ENCODE data around the gene WNT9A.

WNT9A gene

GRCh38 chr1:227938276-227938675 lies 9.5 kb downstream of the WNT9A start:
- no peaks in the 10 kb centered on the region for H3K4me1 ChIP-seq (ENCODE audit: low read length)
- H3K9me3 ChIP-seq (replicated peaks; ENCODE audit: insufficient read depth, low read length) = no peaks in the 10 kb centered on the region
- DNase-seq = no peak
- no peaks in the 10 kb centered on the region for H3K9me2 ChIP-seq (replicated peaks; ENCODE audit: insufficient read depth, low read length)
- no peaks in the 10 kb centered on the region for H4K20me1 ChIP-seq (ENCODE audit: insufficient read depth, low read length)
- peaks cover 21% of the 10 kb centered on the region; the same call in 1 of the 2 replicates for H3K27me3 ChIP-seq (replicated peaks; ENCODE audit: insufficient read depth, low read length)
- H3K9ac ChIP-seq (ENCODE audit: low read length) = no peak overlapping the region
- H3K4me3 ChIP-seq (ENCODE audit: low read length) = no peak overlapping the region
- H2AFZ ChIP-seq (ENCODE audit: low read length) = no peak overlapping the region
- TF ChIP-seq EZH2 (optimal IDR thresholded peaks at IDR 0.05; ENCODE audit: low read depth, low read length) = no peak
- no peak for TF ChIP-seq EZH2phosphoT487 (IDR thresholded peaks at IDR 0.05; ENCODE audit: low read length)
- TF ChIP-seq CTCF (IDR thresholded peaks at IDR 0.05; ENCODE audit: low read length) = no peak
- H3K27ac ChIP-seq (ENCODE audit: low read length) = no peak overlapping the region
- H3K4me2 ChIP-seq (ENCODE audit: low read depth, low read length) = no peak overlapping the region
- no peaks in the 10 kb centered on the region for H3F3A ChIP-seq (ENCODE audit: insufficient read depth, low read length)
- H3K79me2 ChIP-seq (ENCODE audit: low read length) = no peaks in the 10 kb centered on the region
- no peaks in the 10 kb centered on the region for H3K36me3 ChIP-seq (replicated peaks; ENCODE audit: insufficient read depth, low read length)

GRCh38 chr1:227937838-227938145 lies 9.9 kb downstream of the WNT9A start:
- no peak overlapping the region for H2AFZ ChIP-seq (ENCODE audit: low read length)
- no peaks in the 10 kb centered on the region for H3K9me2 ChIP-seq (replicated peaks; ENCODE audit: insufficient read depth, low read length)
- H3K36me3 ChIP-seq (replicated peaks; ENCODE audit: insufficient read depth, low read length) = no peaks in the 10 kb centered on the region
- H3K9me3 ChIP-seq (replicated peaks; ENCODE audit: insufficient read depth, low read length) = no peaks in the 10 kb centered on the region
- H3K79me2 ChIP-seq (ENCODE audit: low read length) = no peaks in the 10 kb centered on the region
- H3K4me1 ChIP-seq (ENCODE audit: low read length) = no peaks in the 10 kb centered on the region
- H3K27me3 ChIP-seq (replicated peaks; ENCODE audit: insufficient read depth, low read length) = peaks cover 21% of the 10 kb centered on the region; the same call in 1 of the 2 replicates
- no peak overlapping the region for H3K9ac ChIP-seq (ENCODE audit: low read length)
- no peak for TF ChIP-seq EZH2 (optimal IDR thresholded peaks at IDR 0.05; ENCODE audit: low read depth, low read length)
- TF ChIP-seq CTCF (IDR thresholded peaks at IDR 0.05; ENCODE audit: low read length) = no peak
- no peak for TF ChIP-seq EZH2phosphoT487 (IDR thresholded peaks at IDR 0.05; ENCODE audit: low read length)
- no peaks in the 10 kb centered on the region for H4K20me1 ChIP-seq (ENCODE audit: insufficient read depth, low read length)
- no peak overlapping the region for H3K4me2 ChIP-seq (ENCODE audit: low read depth, low read length)
- no peak overlapping the region for H3K27ac ChIP-seq (ENCODE audit: low read length)
- no peak overlapping the region for H3K4me3 ChIP-seq (ENCODE audit: low read length)
- DNase-seq = no peak
- no peaks in the 10 kb centered on the region for H3F3A ChIP-seq (ENCODE audit: insufficient read depth, low read length)

- Histone ChIP-seq H3K27ac (ENCODE audit: low read length) (no peak overlapping the region), H3K36me3 (replicated peaks; ENCODE audit: insufficient read depth, low read length) (no peaks in the 10 kb centered on the region), H3F3A (ENCODE audit: insufficient read depth, low read length) (no peaks in the 10 kb centered on the region), H2AFZ (ENCODE audit: low read length) (no peak overlapping the region), H4K20me1 (ENCODE audit: insufficient read depth, low read length) (no peaks in the 10 kb centered on the region), H3K27me3 (replicated peaks; ENCODE audit: insufficient read depth, low read length) (peaks cover 17% of the 10 kb centered on the region; the same call in 1 of the 2 replicates), H3K9me2 (replicated peaks; ENCODE audit: insufficient read depth, low read length) (no peaks in the 10 kb centered on the region), H3K4me3 (ENCODE audit: low read length) (no peak overlapping the region), H3K79me2 (ENCODE audit: low read length) (no peaks in the 10 kb centered on the region), H3K4me2 (ENCODE audit: low read depth, low read length) (no peak overlapping the region), H3K9ac (ENCODE audit: low read length) (no peak overlapping the region), H3K4me1 (ENCODE audit: low read length) (no peaks in the 10 kb centered on the region), H3K9me3 (replicated peaks; ENCODE audit: insufficient read depth, low read length) (no peaks in the 10 kb centered on the region)
- DNase-seq = no peak
- no peak for TF ChIP-seq EZH2phosphoT487 (IDR thresholded peaks at IDR 0.05; ENCODE audit: low read length)
- TF ChIP-seq CTCF (IDR thresholded peaks at IDR 0.05; ENCODE audit: low read length) = no peak
- TF ChIP-seq EZH2 (optimal IDR thresholded peaks at IDR 0.05; ENCODE audit: low read depth, low read length) = no peak
Measured at GRCh38 chr1:227937031-227937837, 10.5 kb downstream of the WNT9A start.
